ENCODE data around the gene STPG1.

- TF ChIP-seq CTCF (IDR thresholded peaks at IDR 0.05; ENCODE audit: insufficient read depth, low read length, poor library complexity, severe bottlenecking), result peak; percentile 52
- no peak for TF ChIP-seq EZH2phosphoT487 (conservative IDR thresholded peaks at IDR 0.05; ENCODE audit: low read length)
These were observed 28.2 kb downstream of the STPG1 start for GRCh38 chr1:24385160-24385940.

Data from SU-DHL-6 (cell line).